KMS-11 (cell line): ENCODE data around the gene TPD52L1.

Experiments
- H2AFZ ChIP-seq: fragments of 200-600 bp; sonication (generic); 2 replicates; pipeline ENCODE4 v1.6.1; 2016; ENCODE audit warnings: antibody characterized with exemption, mixed run types, low read depth
- H3K27ac ChIP-seq: fragments of 200-600 bp; sonication (generic); 2 replicates; pipeline ENCODE4 v1.6.1; 2016; ENCODE audit warnings: mild to moderate bottlenecking, mixed run types
- H3K27me3 ChIP-seq: fragments of 200-600 bp; sonication (generic); 2 replicates; pipeline ENCODE4 v1.6.1; 2017; ENCODE audit warnings: mild to moderate bottlenecking, low read depth, mixed run types, moderate library complexity; ENCODE audit not compliant: insufficient read depth
- H3K36me3 ChIP-seq: fragments of 200-600 bp; sonication (generic); 2 replicates; pipeline ENCODE4 v1.6.1; 2017; ENCODE audit warnings: mild to moderate bottlenecking, mixed run types; ENCODE audit not compliant: insufficient read depth
- H3K4me1 ChIP-seq: fragments of 200-600 bp; sonication (generic); 2 replicates; pipeline ENCODE4 v1.6.1; 2016; ENCODE audit warnings: mild to moderate bottlenecking, low read depth, mixed run types; ENCODE audit not compliant: poor library complexity, severe bottlenecking
- H3K4me2 ChIP-seq: fragments of 200-600 bp; sonication (generic); 2 replicates; pipeline ENCODE4 v1.7.0; 2016; ENCODE audit warnings: mild to moderate bottlenecking, mixed run types
- H3K4me3 ChIP-seq: fragments of 200-600 bp; sonication (generic); IDR thresholded peaks from 2 replicates; pipeline ENCODE4 v1.6.1; 2017; ENCODE audit warnings: low read depth, low read length, mixed read lengths; ENCODE audit not compliant: insufficient read depth
- H3K79me2 ChIP-seq: fragments of 200-600 bp; sonication (generic); 2 replicates; pipeline ENCODE4 v1.6.1; 2016; ENCODE audit warnings: low read depth, mixed run types; ENCODE audit not compliant: insufficient read depth
- H3K9ac ChIP-seq: fragments of 200-600 bp; sonication (generic); 2 replicates; pipeline ENCODE4 v1.6.1; 2016; ENCODE audit warnings: mild to moderate bottlenecking, mixed run types
- H4K20me1 ChIP-seq: fragments of 200-600 bp; sonication (generic); 2 replicates; pipeline ENCODE4 v1.6.1; 2016; ENCODE audit warnings: mild to moderate bottlenecking, mixed run types; ENCODE audit not compliant: insufficient read depth
- CTCF ChIP-seq: fragments of 200-600 bp; sonication (generic); conservative IDR thresholded peaks from 2 replicates; pipeline ENCODE4 v1.6.1; 2017; ENCODE audit warnings: low read depth, mild to moderate bottlenecking, antibody characterized with exemption, low read length, moderate library complexity, mixed read lengths

TPD52L1 gene

GRCh38 chr6:125287718-125288117 lies 134.1 kb downstream of the TPD52L1 start:
- Histone ChIP-seq H3K79me2 (no peaks in the 10 kb centered on the region), H3K27ac (no peak overlapping the region)

GRCh38 chr6:125293587-125293986 lies 140.0 kb downstream of the TPD52L1 start:
- H3K27me3 ChIP-seq, result no peaks in the 10 kb centered on the region
- H3K79me2 ChIP-seq, result no peaks in the 10 kb centered on the region
- TF ChIP-seq CTCF, result no peak
- H3K9ac ChIP-seq, result no peak overlapping the region
- H3K4me2 ChIP-seq, result no peak overlapping the region
- H3K36me3 ChIP-seq, result no peaks in the 10 kb centered on the region
- no peak overlapping the region for H3K27ac ChIP-seq
- H2AFZ ChIP-seq, result no peak overlapping the region
- no peaks in the 10 kb centered on the region for H3K4me1 ChIP-seq
- H3K4me3 ChIP-seq, result no peak overlapping the region
- H4K20me1 ChIP-seq, result no peaks in the 10 kb centered on the region

More at GRCh38 chr6:125287718-125288117, 134.1 kb downstream of the TPD52L1 start:
- Histone ChIP-seq H3K36me3 (no peaks in the 10 kb centered on the region), H3K4me3 (no peak overlapping the region), H3K27me3 (no peaks in the 10 kb centered on the region), H4K20me1 (no peaks in the 10 kb centered on the region), H2AFZ (no peak overlapping the region), H3K4me2 (no peak overlapping the region), H3K4me1 (no peaks in the 10 kb centered on the region), H3K9ac (no peak overlapping the region)
- TF ChIP-seq CTCF, result no peak

- no peak for TF ChIP-seq CTCF
- no peaks in the 10 kb centered on the region for H3K4me1 ChIP-seq
- no peak overlapping the region for H2AFZ ChIP-seq
- H3K4me2 ChIP-seq, result no peak overlapping the region
- no peaks in the 10 kb centered on the region for H3K79me2 ChIP-seq
- H4K20me1 ChIP-seq, result no peaks in the 10 kb centered on the region
- H3K27me3 ChIP-seq, result no peaks in the 10 kb centered on the region
- no peaks in the 10 kb centered on the region for H3K36me3 ChIP-seq
- no peak overlapping the region for H3K27ac ChIP-seq
- H3K9ac ChIP-seq, result no peak overlapping the region
- no peak overlapping the region for H3K4me3 ChIP-seq
These were observed 140.5 kb downstream of the TPD52L1 start for GRCh38 chr6:125294036-125294435.

- no peak for TF ChIP-seq CTCF
- Histone ChIP-seq H3K9ac (no peak overlapping the region), H3K4me2 (no peak overlapping the region), H2AFZ (no peak overlapping the region), H3K4me3 (no peak overlapping the region), H3K27me3 (no peaks in the 10 kb centered on the region), H3K27ac (no peak overlapping the region), H3K36me3 (no peaks in the 10 kb centered on the region), H3K79me2 (no peaks in the 10 kb centered on the region), H4K20me1 (no peaks in the 10 kb centered on the region), H3K4me1 (peaks cover 2% of the 10 kb centered on the region)
These were observed 141.4 kb downstream of the TPD52L1 start for GRCh38 chr6:125294925-125295324.
